GM23248 (cell line): ENCODE data around the gene CHST10. TPM values are rescaled to one million over a fixed set of nuclear protein-coding genes. Genes with fewer than 3 reads are reported as not detected.

ENCODE experiments used
- polyA plus RNA-seq: library from polyadenylated mRNA; unstranded; fragments of >200 nt; fragmentation: Nextera tagmentation; extraction: Ambion mirVana; gene quantifications from 2 replicates; pipeline ENCODE4 v1.2.1, GENCODE V29; 2016
- small RNA-seq: library from RNA; depleted of rRNA; stranded (forward); fragments of <200 nt; gene quantifications from one replicate; pipeline ENCODE3, GENCODE V24; 2014; ENCODE audit warnings: low read depth, low replicate concordance
- total RNA-seq: library from RNA; depleted of rRNA; stranded (reverse); fragments of >200 nt; shearing (Covaris generic); gene quantifications from 2 replicates; pipeline ENCODE4 v1.2.3, GENCODE V29; 2014; rRNA removed

Gene CHST10
- total and polyA plus RNA-seq, 2 experiments from 2014 or later = 4.7 to 6.2 TPM

Small RNA genes lying within 50 kb of the gene (small RNA-seq; reads per million reads assigned to genes)
- not detected for gene AC012493.2
- not detected for gene AC012493.3

Other genes starting within 250 kb of the CHST10 start
- under 0.01 and 0.13 TPM in 2 replicates for gene LONRF2, start 95.2 kb downstream of the CHST10 start, total RNA-seq
- not detected in 2 replicates for gene LONRF2, start 95.2 kb downstream of the CHST10 start, polyA plus RNA-seq
- gene NMS, start 52.8 kb upstream of the CHST10 start, total RNA-seq = not detected in 2 replicates
- not detected in 2 replicates for gene NMS, start 52.8 kb upstream of the CHST10 start, polyA plus RNA-seq
- 11.1 and 12.1 TPM in 2 replicates for gene PDCL3, start 145.3 kb upstream of the CHST10 start, total RNA-seq
- gene PDCL3, start 145.3 kb upstream of the CHST10 start, polyA plus RNA-seq = 32.8 and 33.1 TPM in 2 replicates